SH-SY5Y (cell line): ENCODE data around the gene CMC1.

Experiments used
- GATA2 ChIP-seq: IDR thresholded peaks from 2 replicates; pipeline ENCODE4 v1.6.1; 2011; ENCODE audit warnings: mild to moderate bottlenecking, low read depth, low read length
- GATA3 ChIP-seq: IDR thresholded peaks from 2 replicates; pipeline ENCODE4 v1.6.1; 2011; ENCODE audit warnings: low read depth, mild to moderate bottlenecking, low read length, moderate library complexity

DNA sequence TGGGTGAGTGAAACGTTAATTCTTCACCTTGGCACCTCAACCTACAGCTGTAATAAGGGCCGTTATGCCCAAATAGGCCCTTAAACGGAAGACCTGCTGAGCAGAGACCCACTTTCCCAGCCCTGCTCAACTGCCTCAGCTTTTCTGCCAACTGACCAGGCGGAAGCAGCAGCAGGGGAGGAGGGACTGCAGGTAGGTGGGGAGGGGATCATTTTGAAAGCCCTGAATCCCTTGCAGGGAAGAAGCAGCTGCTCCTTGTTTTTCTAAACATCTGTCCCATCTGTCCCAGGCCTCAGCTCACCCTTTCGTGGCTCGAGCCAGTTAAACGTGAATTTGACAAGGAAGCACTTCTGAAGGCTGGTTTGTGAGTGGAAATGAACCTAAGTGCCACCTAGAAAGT is 978 bp upstream of the CMC1 start:
- TF ChIP-seq GATA2 (no peak), GATA3 (no peak)
